GM23338 (cell line): ENCODE results near the gene ZDHHC16.
A peak's percentile ranks its signal among the peaks of the same experiment; 100 is the strongest.

Source experiments
- EZH2 ChIP-seq: fragments of 200-600 bp; sonication (generic); IDR thresholded peaks from one replicate; pipeline ENCODE4 v1.8.0; 2017; ENCODE audit warnings: antibody characterized with exemption, mild to moderate bottlenecking, low read depth; ENCODE audit not compliant: unreplicated experiment
- EZH2phosphoT487 ChIP-seq: fragments of 200-600 bp; sonication (generic); IDR thresholded peaks from one replicate; pipeline ENCODE4 v1.8.1; 2018; ENCODE audit warnings: antibody characterized with exemption; ENCODE audit not compliant: unreplicated experiment
- JUNB ChIP-seq: IDR thresholded peaks from one replicate; pipeline ENCODE4 v1.6.1; 2016; ENCODE audit warnings: antibody characterized with exemption; ENCODE audit not compliant: unreplicated experiment
- NANOG ChIP-seq: IDR thresholded peaks from 2 replicates; pipeline ENCODE4 v1.6.1; 2016; ENCODE audit warnings: antibody characterized with exemption, borderline replicate concordance
- POLR2AphosphoS5 ChIP-seq: IDR thresholded peaks from 2 replicates; pipeline ENCODE4 v1.6.1; 2016; ENCODE audit warnings: antibody characterized with exemption, low read depth
- TF ChIP-seq, protein P1 (sequence below), 2 experiments: fragments of 200-600 bp in 1 of 2; sonication (generic) in 1 of 2; conservative IDR thresholded peaks; 2 replicates each; pipeline versions ENCODE4 v1.5.1 to v1.6.1; 2016 to 2017; ENCODE audit warnings: antibody characterized with exemption in 2 of 2, low read depth in 2 of 2, mild to moderate bottlenecking in 2 of 2, moderate library complexity in 1 of 2

DNA sequence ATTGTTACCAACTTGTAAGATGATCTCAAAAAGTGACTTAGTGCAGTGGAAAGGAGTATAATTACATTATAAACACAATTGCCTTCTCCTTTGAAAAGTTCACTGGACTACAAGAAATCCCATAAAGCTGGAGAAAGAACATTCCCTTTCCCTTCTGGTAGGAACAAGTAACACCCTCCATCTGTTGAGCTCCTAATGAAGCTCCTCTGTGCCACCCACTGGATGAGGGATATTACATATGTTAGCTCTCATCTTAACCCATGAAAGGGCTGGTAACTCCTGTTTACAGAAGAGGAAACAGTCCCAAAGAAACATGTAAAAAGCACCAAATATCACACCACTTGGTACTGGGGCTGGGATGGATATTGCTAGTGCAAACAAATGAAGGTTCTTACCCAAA is 11.9 kb upstream of the ZDHHC16 start:
- TF ChIP-seq, protein P1, sequence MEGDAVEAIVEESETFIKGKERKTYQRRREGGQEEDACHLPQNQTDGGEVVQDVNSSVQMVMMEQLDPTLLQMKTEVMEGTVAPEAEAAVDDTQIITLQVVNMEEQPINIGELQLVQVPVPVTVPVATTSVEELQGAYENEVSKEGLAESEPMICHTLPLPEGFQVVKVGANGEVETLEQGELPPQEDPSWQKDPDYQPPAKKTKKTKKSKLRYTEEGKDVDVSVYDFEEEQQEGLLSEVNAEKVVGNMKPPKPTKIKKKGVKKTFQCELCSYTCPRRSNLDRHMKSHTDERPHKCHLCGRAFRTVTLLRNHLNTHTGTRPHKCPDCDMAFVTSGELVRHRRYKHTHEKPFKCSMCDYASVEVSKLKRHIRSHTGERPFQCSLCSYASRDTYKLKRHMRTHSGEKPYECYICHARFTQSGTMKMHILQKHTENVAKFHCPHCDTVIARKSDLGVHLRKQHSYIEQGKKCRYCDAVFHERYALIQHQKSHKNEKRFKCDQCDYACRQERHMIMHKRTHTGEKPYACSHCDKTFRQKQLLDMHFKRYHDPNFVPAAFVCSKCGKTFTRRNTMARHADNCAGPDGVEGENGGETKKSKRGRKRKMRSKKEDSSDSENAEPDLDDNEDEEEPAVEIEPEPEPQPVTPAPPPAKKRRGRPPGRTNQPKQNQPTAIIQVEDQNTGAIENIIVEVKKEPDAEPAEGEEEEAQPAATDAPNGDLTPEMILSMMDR (conservative IDR thresholded peaks at IDR 0.05; ENCODE audit: low read depth in 2 of 2) = peak; percentile 10 to 37; a peak in 1 of 4 replicates
- TF ChIP-seq EZH2 = no peak
- TF ChIP-seq NANOG = no peak
- peak; percentile 35; the same call in 1 of the 2 replicates for TF ChIP-seq POLR2AphosphoS5
- no peak for TF ChIP-seq JUNB
- no peak for TF ChIP-seq EZH2phosphoT487
